LNCAP (cell line): ENCODE data around the gene DSEL.

Source experiments
- TF ChIP-seq, protein P1 (sequence below): fragments of 450-650 bp; IDR thresholded peaks from 2 replicates; pipeline ENCODE4 v1.5.1; 2017; ENCODE audit warnings: mild to moderate bottlenecking

The DSEL gene

GRCh38 chr18:67477522-67477921 is 39.0 kb downstream of the DSEL start:
- TF ChIP-seq, protein P1, sequence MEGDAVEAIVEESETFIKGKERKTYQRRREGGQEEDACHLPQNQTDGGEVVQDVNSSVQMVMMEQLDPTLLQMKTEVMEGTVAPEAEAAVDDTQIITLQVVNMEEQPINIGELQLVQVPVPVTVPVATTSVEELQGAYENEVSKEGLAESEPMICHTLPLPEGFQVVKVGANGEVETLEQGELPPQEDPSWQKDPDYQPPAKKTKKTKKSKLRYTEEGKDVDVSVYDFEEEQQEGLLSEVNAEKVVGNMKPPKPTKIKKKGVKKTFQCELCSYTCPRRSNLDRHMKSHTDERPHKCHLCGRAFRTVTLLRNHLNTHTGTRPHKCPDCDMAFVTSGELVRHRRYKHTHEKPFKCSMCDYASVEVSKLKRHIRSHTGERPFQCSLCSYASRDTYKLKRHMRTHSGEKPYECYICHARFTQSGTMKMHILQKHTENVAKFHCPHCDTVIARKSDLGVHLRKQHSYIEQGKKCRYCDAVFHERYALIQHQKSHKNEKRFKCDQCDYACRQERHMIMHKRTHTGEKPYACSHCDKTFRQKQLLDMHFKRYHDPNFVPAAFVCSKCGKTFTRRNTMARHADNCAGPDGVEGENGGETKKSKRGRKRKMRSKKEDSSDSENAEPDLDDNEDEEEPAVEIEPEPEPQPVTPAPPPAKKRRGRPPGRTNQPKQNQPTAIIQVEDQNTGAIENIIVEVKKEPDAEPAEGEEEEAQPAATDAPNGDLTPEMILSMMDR = no peak

DNA sequence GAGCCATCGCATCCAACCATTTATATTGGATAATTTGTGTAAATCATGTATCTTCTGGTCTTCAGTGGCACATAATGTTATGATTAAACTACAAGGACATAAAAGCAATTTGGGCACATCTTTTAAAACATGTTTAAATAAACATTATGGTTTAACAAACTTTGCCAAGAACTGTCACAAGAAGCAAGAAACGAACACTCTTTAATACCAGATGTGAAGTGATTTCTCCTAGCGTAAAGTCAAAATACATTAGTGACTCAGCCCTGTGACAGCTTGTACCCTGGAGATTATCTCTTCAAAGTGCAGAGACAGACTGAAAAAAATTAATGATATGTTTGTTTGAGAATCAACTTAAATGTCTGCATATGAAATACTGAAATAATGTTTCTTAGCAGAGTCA is 39.9 kb downstream of the DSEL start:
- TF ChIP-seq, protein P1 = no peak

GRCh38 chr18:67475673-67476072 is 40.8 kb downstream of the DSEL start:
- TF ChIP-seq, protein P1 = no peak

- TF ChIP-seq, protein P1 = no peak
Measured at GRCh38 chr18:67468038-67468437, 48.5 kb downstream of the DSEL start.

DNA sequence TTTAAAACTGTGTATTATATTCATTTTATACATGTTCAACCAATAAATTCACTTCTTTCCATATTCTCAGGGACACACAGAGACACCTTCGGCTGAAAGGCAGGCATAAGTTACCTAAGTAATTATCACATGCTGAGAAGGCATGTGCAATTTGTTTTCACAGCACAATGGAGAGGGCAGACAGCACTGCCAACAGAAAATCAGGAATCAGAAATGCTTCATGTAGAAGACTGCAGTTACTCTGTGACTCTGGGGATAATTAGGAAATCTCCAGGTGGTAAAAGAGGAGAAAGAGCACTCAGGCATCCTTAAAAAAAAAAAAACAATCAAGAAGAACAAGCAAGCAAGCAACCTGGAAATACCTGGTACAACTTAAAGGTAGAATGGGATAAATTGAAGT is 49.3 kb downstream of the DSEL start:
- TF ChIP-seq, protein P1 = no peak

DNA sequence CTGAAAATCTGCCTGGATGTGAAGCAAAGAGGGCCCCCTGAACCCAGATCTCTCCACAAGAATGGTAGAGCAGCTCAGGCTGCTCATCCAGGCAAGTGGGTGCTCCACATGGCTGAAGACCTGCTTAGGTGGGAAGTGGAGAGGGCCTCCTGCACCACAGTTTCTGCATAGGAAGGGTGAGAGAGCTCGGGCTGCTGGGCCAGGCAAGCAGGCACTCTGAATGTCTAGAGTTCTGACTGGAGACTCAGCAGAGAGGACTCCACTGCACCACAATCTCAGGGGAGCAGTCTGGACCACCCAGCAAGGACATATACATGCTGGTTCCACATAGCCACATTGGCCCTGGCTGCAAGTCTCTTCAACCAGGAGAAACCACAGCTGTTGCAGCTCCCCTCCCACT is 52.0 kb downstream of the DSEL start:
- TF ChIP-seq, protein P1 = no peak

DNA sequence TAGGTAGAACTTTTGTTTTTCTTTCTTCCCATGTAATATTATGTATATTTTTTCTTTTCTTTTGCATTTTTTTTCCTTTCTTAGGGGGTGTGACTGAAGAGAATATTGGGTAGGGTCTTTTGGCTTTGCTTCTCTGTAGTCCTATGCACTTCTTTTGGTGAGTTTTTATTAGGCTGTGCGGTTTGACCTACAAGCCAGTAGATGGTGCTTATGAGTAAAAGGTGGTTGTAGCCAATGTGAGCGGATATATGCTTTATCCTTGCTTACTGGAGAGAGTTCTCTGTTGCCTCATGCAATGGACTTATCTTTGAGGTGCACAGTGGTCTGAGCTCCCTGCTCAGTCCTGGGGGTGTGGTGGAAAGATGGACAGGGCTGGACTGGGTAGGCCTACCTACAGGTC is 52.7 kb downstream of the DSEL start:
- TF ChIP-seq, protein P1 = peak; percentile 45; the same call in 1 of the 2 replicates

GRCh38 chr18:67456711-67457110 is 59.8 kb downstream of the DSEL start:
- TF ChIP-seq, protein P1 = no peak
